GM21367 (cell line): ENCODE results near the gene ZNHIT6.
"Not testable (repeated sequence)": the region's sequence is repeated elsewhere in the genome, so short reads cannot be mapped to it uniquely, and the experiment has no call there.

Experiments used
- ATAC-seq: cut with Tn5 transposase; IDR thresholded peaks from one replicate; pipeline ENCODE4 v1.9.1; 2021; ENCODE audit not compliant: unreplicated experiment

The ZNHIT6 gene

GRCh38 chr1:85672031-85672660, 36.1 kb downstream of the ZNHIT6 start:
- ATAC-seq: no peak

- no peak for ATAC-seq
These were observed 42.3 kb downstream of the ZNHIT6 start for GRCh38 chr1:85665932-85666331.

GRCh38 chr1:85663382-85663781, 44.9 kb downstream of the ZNHIT6 start:
- ATAC-seq: no peak

GRCh38 chr1:85661767-85662166, 46.5 kb downstream of the ZNHIT6 start:
- no peak for ATAC-seq

- ATAC-seq: no peak
These were observed 47.7 kb downstream of the ZNHIT6 start for GRCh38 chr1:85660541-85660940.

- no peak for ATAC-seq
These were observed 49.1 kb downstream of the ZNHIT6 start for GRCh38 chr1:85659174-85659573.

- no peak for ATAC-seq
These were observed 51.3 kb downstream of the ZNHIT6 start for GRCh38 chr1:85656948-85657347.

- no peak for ATAC-seq
These were observed 52.0 kb downstream of the ZNHIT6 start for GRCh38 chr1:85656256-85656655.

- ATAC-seq: no peak
These were observed 52.9 kb downstream of the ZNHIT6 start for GRCh38 chr1:85655315-85655714.

GRCh38 chr1:85654066-85654782, 54.0 kb downstream of the ZNHIT6 start:
- ATAC-seq: no peak

- no peak for ATAC-seq
These were observed 55.9 kb downstream of the ZNHIT6 start for GRCh38 chr1:85652327-85652726.

GRCh38 chr1:85650645-85651044, 57.6 kb downstream of the ZNHIT6 start:
- no peak for ATAC-seq

GRCh38 chr1:85649591-85649990, 58.6 kb downstream of the ZNHIT6 start:
- ATAC-seq: no peak

GRCh38 chr1:85641598-85642556, 66.4 kb downstream of the ZNHIT6 start:
- ATAC-seq: not testable (repeated sequence)

GRCh38 chr1:85639920-85640319, 68.3 kb downstream of the ZNHIT6 start:
- ATAC-seq: not testable (repeated sequence)

GRCh38 chr1:85638412-85638811, 69.8 kb downstream of the ZNHIT6 start:
- no peak for ATAC-seq

- ATAC-seq: no peak
These were observed 77.7 kb downstream of the ZNHIT6 start for GRCh38 chr1:85630493-85630892.

- ATAC-seq: no peak
These were observed 78.7 kb downstream of the ZNHIT6 start for GRCh38 chr1:85629532-85629920.

GRCh38 chr1:85628791-85629531, 79.3 kb downstream of the ZNHIT6 start:
- ATAC-seq: no peak

- ATAC-seq: no peak
These were observed 81.4 kb downstream of the ZNHIT6 start for GRCh38 chr1:85626818-85627217.

GRCh38 chr1:85624361-85624760, 83.9 kb downstream of the ZNHIT6 start:
- no peak for ATAC-seq
